Gastrocnemius medialis (tissue), 4 donors: Measurements from ENCODE around the gene DNA2.

Experiments
- POLR2A ChIP-seq, 2 donors: fragments of 450-650 bp; IDR thresholded peaks; one replicate each; pipeline ENCODE4 v1.6.1; 2017; ENCODE audit warnings: antibody characterized with exemption in 2 of 2, mild to moderate bottlenecking in 2 of 2, moderate library complexity in 2 of 2
- TF ChIP-seq, protein P1 (sequence below), 5 experiments: fragments of 450-650 bp in 3 of 5; fragments of 200-600 bp in 2 of 5; sonication (generic) in 2 of 5; IDR thresholded peaks in 4 of 5; conservative IDR thresholded peaks in 1 of 5; 1 replicate in 4 of 5; 2 replicates in 1 of 5; pipeline ENCODE4 v1.5.1; 2016 to 2019; ENCODE audit warnings: antibody characterized with exemption in 5 of 5, mild to moderate bottlenecking in 3 of 5, moderate library complexity in 3 of 5

DNA sequence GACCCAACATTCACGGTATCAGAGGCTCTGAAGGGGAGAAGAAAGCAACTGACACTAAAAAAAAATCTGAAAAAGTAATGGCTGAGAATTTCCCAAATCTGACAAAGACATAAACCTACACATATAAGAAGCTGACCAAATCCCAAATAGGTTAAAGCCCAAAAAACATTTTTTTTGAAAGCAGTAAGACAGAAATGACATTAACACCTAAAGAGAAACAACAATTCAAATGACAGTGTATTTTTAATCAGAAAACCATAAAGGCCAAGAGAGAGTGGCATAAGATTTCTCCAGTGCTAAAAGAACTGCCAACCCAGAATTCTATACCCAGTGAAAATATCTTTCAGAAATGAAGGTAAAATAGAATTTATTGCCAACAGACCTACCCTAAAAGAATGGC is 100.2 kb downstream of the DNA2 start:
- TF ChIP-seq, protein P1, sequence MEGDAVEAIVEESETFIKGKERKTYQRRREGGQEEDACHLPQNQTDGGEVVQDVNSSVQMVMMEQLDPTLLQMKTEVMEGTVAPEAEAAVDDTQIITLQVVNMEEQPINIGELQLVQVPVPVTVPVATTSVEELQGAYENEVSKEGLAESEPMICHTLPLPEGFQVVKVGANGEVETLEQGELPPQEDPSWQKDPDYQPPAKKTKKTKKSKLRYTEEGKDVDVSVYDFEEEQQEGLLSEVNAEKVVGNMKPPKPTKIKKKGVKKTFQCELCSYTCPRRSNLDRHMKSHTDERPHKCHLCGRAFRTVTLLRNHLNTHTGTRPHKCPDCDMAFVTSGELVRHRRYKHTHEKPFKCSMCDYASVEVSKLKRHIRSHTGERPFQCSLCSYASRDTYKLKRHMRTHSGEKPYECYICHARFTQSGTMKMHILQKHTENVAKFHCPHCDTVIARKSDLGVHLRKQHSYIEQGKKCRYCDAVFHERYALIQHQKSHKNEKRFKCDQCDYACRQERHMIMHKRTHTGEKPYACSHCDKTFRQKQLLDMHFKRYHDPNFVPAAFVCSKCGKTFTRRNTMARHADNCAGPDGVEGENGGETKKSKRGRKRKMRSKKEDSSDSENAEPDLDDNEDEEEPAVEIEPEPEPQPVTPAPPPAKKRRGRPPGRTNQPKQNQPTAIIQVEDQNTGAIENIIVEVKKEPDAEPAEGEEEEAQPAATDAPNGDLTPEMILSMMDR (IDR thresholded peaks at IDR 0.05 in 4 of 5, conservative IDR thresholded peaks at IDR 0.05 in 1 of 5), result no peak
- TF ChIP-seq POLR2A (IDR thresholded peaks at IDR 0.05), result no peak
